ENCODE measurements around the gene RIMBP3C. TPM values are rescaled to one million over a fixed set of nuclear protein-coding genes. Genes with fewer than 3 reads are reported as not detected.
"Not testable (repeated sequence)": the region's sequence is repeated elsewhere in the genome, so short reads cannot be mapped to it uniquely, and the experiment has no call there.

The RIMBP3C gene
- under 1 TPM; under 0.01 to 0.59 (median 0.25) TPM for total RNA-seq

DNA sequence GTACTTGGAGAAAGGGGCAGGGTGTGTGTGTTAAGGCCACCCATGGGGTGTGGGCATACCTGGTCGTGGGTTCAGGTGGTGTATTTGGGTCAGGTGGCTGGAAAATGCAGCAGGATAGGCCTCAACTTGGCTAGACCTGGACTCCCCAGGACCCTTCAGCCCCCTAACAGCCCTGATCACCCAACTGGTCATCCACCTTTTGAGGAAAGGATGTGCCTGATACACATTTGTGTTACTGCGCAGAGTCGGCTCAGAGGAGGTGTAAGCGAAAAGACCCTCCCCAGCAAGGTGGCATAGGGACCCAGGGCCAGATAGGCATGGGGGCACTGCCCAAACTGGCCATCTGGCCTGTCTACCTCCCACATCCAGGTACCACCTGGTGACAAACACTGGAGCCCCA, at the start of gene RIMBP3C:
TSS of gene RIMBP3C (minus strand) at position 101 of the 400 bp plus-strand sequence. CDS start 485 bp downstream, outside the sequence.
- not testable (repeated sequence) for H3K36me3 ChIP-seq; H3K27ac ChIP-seq; H3K27me3 ChIP-seq; H3K4me1 ChIP-seq; H3K4me3 ChIP-seq; DNase-seq (ENCODE audit: low spot score in 2 of 2); H3K9me3 ChIP-seq
- WGBS, 2 donors, result no CpG with 5 or more reads among the region's 4 CpGs

GRCh38 chr22:21599053-21599893, 48.0 kb upstream of the RIMBP3C start:
- H3K4me1 ChIP-seq, result peaks cover 0 to 23% (median 2%) of the 10 kb centered on the region in 4 donors
- DNase-seq (ENCODE audit: low spot score in 2 of 2), result no peak
- no peaks in the 10 kb centered on the region for H3K9me3 ChIP-seq
- no peak overlapping the region for H3K4me3 ChIP-seq
- H3K27me3 ChIP-seq, result no peaks in the 10 kb centered on the region
- 75 to 87% methylated on average over 6 of the region's 6 CpGs for WGBS, 2 donors
- TF ChIP-seq CTCF (IDR thresholded peaks at IDR 0.05) (no peak), EP300 (IDR thresholded peaks at IDR 0.05) (no peak), POLR2A (IDR thresholded peaks at IDR 0.05) (no peak)
- no peak overlapping the region for H3K27ac ChIP-seq
- H3K36me3 ChIP-seq, result peaks cover 3 to 33% (median 6%) of the 10 kb centered on the region in 3 donors

GRCh38 chr22:21598302-21598701, 47.0 kb upstream of the RIMBP3C start:
- H3K9me3 ChIP-seq, result no peaks in the 10 kb centered on the region
- WGBS, 2 donors, result 86 to 87% methylated on average over 3 of the region's 3 CpGs
- DNase-seq (ENCODE audit: low spot score in 2 of 2), result no peak
- no peak for TF ChIP-seq CTCF (IDR thresholded peaks at IDR 0.05)
- TF ChIP-seq EP300 (IDR thresholded peaks at IDR 0.05), result no peak
- TF ChIP-seq POLR2A (IDR thresholded peaks at IDR 0.05), result no peak
- no peaks in the 10 kb centered on the region for H3K27me3 ChIP-seq
- H3K4me1 ChIP-seq, result peaks cover 0 to 32% (median 2%) of the 10 kb centered on the region in 4 donors
- H3K4me3 ChIP-seq, result no peak overlapping the region
- no peak overlapping the region for H3K27ac ChIP-seq
- H3K36me3 ChIP-seq, result peaks cover 3 to 43% (median 6%) of the 10 kb centered on the region in 3 donors

- H3K27me3 ChIP-seq; DNase-seq (ENCODE audit: low spot score in 2 of 2); H3K27ac ChIP-seq; H3K4me3 ChIP-seq; H3K9me3 ChIP-seq: not testable (repeated sequence)
- 94 to 95% methylated on average over 13 of the region's 13 CpGs for WGBS, 2 donors
- H3K4me1 ChIP-seq, result peaks cover 0 to 39% (median 6%) of the 10 kb centered on the region in 4 donors
- peaks cover 3 to 53% (median 6%) of the 10 kb centered on the region in 3 donors for H3K36me3 ChIP-seq
Observed at GRCh38 chr22:21596356-21597135, 45.3 kb upstream of the RIMBP3C start.

- no peak overlapping the region for H3K4me3 ChIP-seq
- DNase-seq (ENCODE audit: low spot score in 2 of 2), result no peak
- peaks cover 0 to 53% (median 15%) of the 10 kb centered on the region in 4 donors for H3K4me1 ChIP-seq
- peaks cover 3 to 53% (median 6%) of the 10 kb centered on the region in 3 donors for H3K36me3 ChIP-seq
- 74 to 86% methylated on average over 4 to 5 of the region's 5 CpGs for WGBS, 2 donors
- no peaks in the 10 kb centered on the region for H3K27me3 ChIP-seq
- no peaks in the 10 kb centered on the region for H3K9me3 ChIP-seq
- TF ChIP-seq POLR2A (IDR thresholded peaks at IDR 0.05) (no peak), EP300 (IDR thresholded peaks at IDR 0.05) (no peak), CTCF (IDR thresholded peaks at IDR 0.05) (no peak)
- no peak overlapping the region for H3K27ac ChIP-seq
Observed at GRCh38 chr22:21594865-21595452, 43.7 kb upstream of the RIMBP3C start.
